NCI-H1930 (cell line): ENCODE measurements around the gene ELAC1.
"Not testable (repeated sequence)": the region's sequence is repeated elsewhere in the genome, so short reads cannot be mapped to it uniquely, and the experiment has no call there.

ENCODE experiments used
- DNase-seq, 2 experiments: peaks; one replicate each; lab custom pipeline; 2025; lab: John Stamatoyannopoulos, UW

The ELAC1 gene

DNA sequence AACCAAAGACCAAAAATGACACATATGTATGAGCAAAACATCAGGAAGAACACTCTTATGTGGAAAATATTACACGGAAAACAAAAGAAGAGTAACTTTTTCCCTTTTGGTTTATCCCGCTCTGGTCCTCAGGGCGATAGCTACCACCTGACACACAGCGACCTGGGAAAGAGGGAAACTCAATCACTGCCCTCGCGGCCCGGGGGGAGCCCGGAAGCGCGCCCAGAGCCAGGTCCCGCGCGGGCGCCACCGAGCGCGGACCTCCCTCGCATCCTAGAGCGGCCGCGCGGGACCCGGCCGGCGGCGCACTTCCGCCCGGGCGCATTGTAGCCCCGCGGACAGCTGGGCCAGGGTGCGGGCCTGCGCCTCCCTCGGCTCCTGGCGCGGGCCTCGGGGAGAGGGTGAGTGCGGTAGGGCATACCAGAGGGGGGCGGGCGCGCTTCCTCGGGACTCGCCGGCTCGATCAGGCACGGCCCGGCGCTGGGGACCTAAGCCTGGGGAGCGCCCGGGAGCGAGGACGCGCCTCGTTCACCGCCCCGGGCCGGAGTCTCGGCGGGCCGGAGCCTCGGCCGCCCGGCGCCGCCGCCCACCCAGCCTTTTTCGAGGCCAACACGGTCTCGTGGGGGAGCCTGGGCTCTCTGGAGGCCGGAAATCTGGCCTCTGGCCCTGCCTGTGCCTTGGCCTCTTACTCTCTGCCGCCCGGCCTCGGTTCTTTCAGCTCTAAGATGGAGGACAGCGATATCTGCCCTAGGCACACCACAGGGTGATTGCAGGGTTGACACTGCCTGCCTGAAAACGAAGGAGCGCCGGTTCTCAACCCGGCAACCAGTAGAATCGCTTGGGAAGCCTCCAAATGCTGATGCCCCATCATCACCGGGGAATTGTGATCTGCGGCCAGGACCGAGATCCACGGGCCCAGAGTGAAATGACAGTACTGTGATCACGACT lies at the start of gene ELAC1:
ELAC1 (plus strand) TSS at position 327 of the 948 bp plus-strand sequence. CDS start 6,365 bp downstream, outside the sequence.
- peak; percentile 78 to 86 for DNase-seq

GRCh38 chr18:50918153-50918552 lies 49.7 kb upstream of the ELAC1 start:
- DNase-seq, result no peak

GRCh38 chr18:50924372-50924771 lies 43.5 kb upstream of the ELAC1 start:
- DNase-seq, result no peak

GRCh38 chr18:50926521-50926920 lies 41.3 kb upstream of the ELAC1 start:
- no peak for DNase-seq

- DNase-seq, result no peak
These were observed 39.3 kb upstream of the ELAC1 start for GRCh38 chr18:50928551-50928950.

- DNase-seq, result no peak
These were observed 34.2 kb upstream of the ELAC1 start for GRCh38 chr18:50933684-50934083.

GRCh38 chr18:50934545-50935211 lies 33.2 kb upstream of the ELAC1 start:
- DNase-seq, result no peak

- no peak for DNase-seq
These were observed 32.2 kb upstream of the ELAC1 start for GRCh38 chr18:50935493-50936191.

DNA sequence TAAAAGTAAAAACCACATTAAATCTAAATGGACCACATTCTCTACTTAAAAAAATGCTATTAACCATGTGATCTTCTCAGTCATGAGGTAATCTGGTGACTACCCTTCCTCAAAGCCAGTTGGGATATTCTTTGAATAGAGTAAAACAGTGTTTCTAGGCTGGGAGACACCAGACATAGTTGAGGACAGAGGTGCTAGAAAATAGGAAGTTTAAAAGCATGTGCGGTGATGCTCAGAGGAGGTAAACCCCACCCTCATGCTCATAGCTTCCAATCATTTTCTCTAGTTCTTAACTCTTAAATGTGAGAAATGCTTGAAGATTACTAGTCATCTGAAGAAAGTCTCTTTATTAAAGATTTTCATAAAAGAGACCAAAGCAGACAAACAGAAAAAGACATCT lies 30.7 kb upstream of the ELAC1 start:
- DNase-seq, result no peak

DNA sequence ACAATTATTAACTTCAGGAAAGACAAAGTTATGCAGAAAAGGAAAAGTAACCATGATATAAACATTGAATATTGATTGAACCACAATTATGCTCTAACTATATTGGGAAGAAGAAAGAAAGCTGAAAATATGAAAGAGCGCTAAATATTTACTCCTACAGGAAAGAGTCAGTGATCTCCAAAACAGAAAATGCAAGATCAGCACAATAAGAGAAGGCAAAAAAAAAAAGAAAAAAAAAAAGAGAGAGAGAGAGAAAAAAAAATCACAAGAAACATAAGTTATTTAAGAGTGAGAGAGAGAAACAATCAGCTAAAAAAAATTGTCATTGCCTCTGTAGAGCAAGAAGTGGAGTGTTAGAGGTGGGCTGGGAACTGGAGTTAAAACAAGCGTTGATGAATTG lies 28.9 kb upstream of the ELAC1 start:
- no peak for DNase-seq

- DNase-seq, result no peak
These were observed 23.5 kb upstream of the ELAC1 start for GRCh38 chr18:50944245-50944932.

GRCh38 chr18:50945918-50946317 lies 21.9 kb upstream of the ELAC1 start:
- not testable (repeated sequence) for DNase-seq

DNA sequence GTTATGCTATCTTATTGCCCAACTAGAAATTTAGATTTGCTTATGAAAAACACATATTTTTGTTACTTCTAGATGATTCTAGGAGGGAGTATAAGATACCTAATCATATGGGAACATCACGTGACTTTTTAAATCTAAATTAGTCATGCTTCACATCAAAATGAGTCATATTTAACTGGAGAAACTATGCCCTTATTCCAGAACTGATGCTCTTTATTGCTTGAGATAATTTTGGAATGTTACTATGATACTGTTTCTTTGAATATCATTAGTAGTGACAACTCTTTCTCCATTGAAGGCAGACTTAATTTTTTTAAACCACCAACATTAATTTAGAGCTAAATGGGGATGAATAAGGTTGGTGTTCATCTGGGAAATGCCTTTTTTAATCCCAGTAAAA lies 19.9 kb upstream of the ELAC1 start:
- no peak for DNase-seq

GRCh38 chr18:50949185-50949584 lies 18.7 kb upstream of the ELAC1 start:
- no peak for DNase-seq

DNA sequence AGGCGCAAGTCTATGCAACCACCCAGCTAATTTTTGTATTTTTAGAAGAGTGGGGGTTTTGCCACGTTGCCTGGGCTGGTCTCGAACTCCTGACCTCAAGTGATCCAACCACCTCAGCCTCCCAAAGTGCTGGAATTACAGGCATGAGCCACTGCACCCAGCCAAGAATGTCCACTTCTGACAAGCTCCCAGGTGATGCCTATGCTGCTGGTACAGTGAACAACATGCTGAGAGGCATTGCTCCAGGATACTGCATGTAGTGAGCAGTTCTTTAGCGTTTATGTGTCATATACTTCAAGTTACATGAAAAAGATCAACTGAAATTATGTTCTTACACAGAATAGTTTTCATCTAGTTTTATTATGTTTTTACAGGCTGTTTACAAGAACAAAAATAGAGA lies 17.2 kb upstream of the ELAC1 start:
- DNase-seq, result no peak

- DNase-seq, result no peak
These were observed 14.0 kb upstream of the ELAC1 start for GRCh38 chr18:50953822-50954221.

DNA sequence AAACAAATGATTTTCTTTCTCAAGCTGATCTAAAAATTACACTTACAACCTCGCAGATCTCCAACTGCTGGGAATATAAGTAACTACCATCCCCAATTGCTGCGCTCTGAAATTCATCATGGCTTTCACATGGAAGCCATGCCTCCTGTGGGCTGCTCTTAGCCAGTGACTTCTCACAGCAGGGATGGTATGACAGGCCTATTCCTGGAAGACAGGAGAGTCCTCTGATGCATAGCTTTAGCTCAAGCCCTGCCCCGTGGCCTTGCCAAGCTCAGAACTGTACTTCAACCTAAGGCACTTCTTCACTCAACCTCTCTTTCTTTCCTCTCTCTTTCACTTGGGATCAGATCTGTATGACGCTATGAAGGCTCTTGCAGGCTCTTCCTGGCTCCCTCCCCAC lies 12.6 kb upstream of the ELAC1 start:
- DNase-seq, result no peak

- DNase-seq, result no peak
These were observed 11.7 kb upstream of the ELAC1 start for GRCh38 chr18:50956116-50956515.

DNA sequence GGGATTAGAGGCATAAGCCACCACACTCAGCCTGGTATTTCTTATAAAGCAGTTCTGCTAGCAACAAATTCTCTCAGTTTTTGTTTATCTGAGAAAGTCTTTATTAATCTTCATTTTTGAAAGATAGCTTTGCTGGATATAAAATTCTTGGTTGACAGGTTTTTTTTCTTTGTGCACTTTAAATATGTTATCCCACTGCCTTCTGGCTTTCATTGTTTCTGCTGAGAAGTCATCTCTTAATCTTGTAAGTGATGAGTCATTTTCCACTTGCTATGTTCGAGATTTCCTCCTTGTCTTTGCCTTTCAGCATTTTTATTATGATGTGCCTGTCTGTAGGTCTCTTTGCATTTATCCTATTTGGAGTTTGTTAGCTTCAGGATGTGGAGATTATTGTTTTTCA lies 5.9 kb upstream of the ELAC1 start:
- DNase-seq, result no peak

DNA sequence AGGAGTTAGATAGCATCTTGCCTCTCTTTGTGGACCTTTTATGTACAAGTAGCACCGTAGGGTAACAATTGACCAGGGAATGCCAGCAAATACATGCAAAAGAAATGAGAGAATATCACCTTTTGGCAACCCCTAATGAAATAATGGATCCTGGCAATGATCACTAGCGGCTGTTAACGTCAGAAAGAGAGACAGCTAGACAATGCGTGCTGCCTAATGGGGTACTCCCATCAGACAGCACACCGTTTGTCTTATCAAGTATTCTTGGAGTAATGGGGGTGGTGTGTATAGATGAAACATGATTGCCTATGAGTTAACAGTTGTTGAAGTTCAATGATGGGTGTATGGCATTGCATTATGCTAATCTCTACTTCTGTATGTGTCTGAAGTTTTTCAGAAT lies 1.6 kb downstream of the ELAC1 start:
- DNase-seq, result no peak

GRCh38 chr18:50970006-50970405 lies 2.2 kb downstream of the ELAC1 start:
- no peak for DNase-seq

DNA sequence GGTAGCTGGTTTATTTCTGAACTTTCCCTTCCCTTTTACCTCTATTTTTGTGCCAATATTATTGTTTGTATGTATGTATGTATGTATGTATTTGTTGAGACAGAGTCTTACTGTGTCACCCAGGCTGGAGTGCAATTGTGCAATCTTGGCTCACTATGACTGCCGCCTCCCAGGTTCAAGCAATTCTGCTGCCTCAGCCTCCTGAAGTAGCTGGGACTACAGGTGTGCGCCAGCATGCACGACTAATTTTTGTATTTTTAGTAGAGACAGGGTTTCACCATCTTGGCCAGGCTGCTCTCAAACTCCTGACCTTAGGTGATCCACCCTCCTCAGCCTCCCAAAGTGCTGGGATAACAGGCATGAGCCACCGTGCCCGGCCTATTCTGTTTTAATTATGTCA lies 4.6 kb downstream of the ELAC1 start:
- DNase-seq, result not testable (repeated sequence)
